SKM-1 (cell line): ENCODE results near the gene ZNF213.
A peak's percentile ranks its signal among the peaks of the same experiment; 100 is the strongest.
"Not testable (repeated sequence)": the region's sequence is repeated elsewhere in the genome, so short reads cannot be mapped to it uniquely, and the experiment has no call there.

Experiments
- DNase-seq: peaks from one replicate; lab custom pipeline; 2025; ENCODE audit not compliant: unreplicated experiment; lab: John Stamatoyannopoulos, UW

ZNF213 gene

GRCh38 chr16:3123986-3124886, 10.6 kb upstream of the ZNF213 start:
- DNase-seq = peak; percentile 91

GRCh38 chr16:3127745-3128144, 7.1 kb upstream of the ZNF213 start:
- no peak for DNase-seq

- peak; percentile 77 for DNase-seq
Observed at GRCh38 chr16:3129137-3130131, 5.4 kb upstream of the ZNF213 start.

- peak; percentile 22 for DNase-seq
Observed at GRCh38 chr16:3131755-3132377, 3.0 kb upstream of the ZNF213 start.

- DNase-seq = no peak
Observed at GRCh38 chr16:3133844-3134243, 985 bp upstream of the ZNF213 start.

GRCh38 chr16:3135126-3135715, 392 bp downstream of the ZNF213 start:
- no peak for DNase-seq

- no peak for DNase-seq
Observed at GRCh38 chr16:3137267-3137666, 2.4 kb downstream of the ZNF213 start.

- no peak for DNase-seq
Observed at GRCh38 chr16:3138342-3138741, 3.5 kb downstream of the ZNF213 start.

GRCh38 chr16:3138823-3139426, 4.1 kb downstream of the ZNF213 start:
- DNase-seq = no peak

GRCh38 chr16:3139561-3139960, 4.7 kb downstream of the ZNF213 start:
- not testable (repeated sequence) for DNase-seq

GRCh38 chr16:3140603-3141427, 6.0 kb downstream of the ZNF213 start:
- DNase-seq = no peak

- no peak for DNase-seq
Observed at GRCh38 chr16:3141781-3142311, 7.0 kb downstream of the ZNF213 start.

GRCh38 chr16:3142327-3142726, 7.5 kb downstream of the ZNF213 start:
- no peak for DNase-seq

- no peak for DNase-seq
Observed at GRCh38 chr16:3142770-3143169, 7.9 kb downstream of the ZNF213 start.

- DNase-seq = no peak
Observed at GRCh38 chr16:3143189-3143588, 8.4 kb downstream of the ZNF213 start.

GRCh38 chr16:3143598-3144320, 8.9 kb downstream of the ZNF213 start:
- DNase-seq = no peak

GRCh38 chr16:3144321-3144983, 9.6 kb downstream of the ZNF213 start:
- no peak for DNase-seq

GRCh38 chr16:3145151-3145550, 10.3 kb downstream of the ZNF213 start:
- no peak for DNase-seq
